DMS 273 (cell line): Measurements from ENCODE around the gene OR4N2.
A peak's percentile ranks its signal among the peaks of the same experiment; 100 is the strongest.
"Not testable (repeated sequence)": the region's sequence is repeated elsewhere in the genome, so short reads cannot be mapped to it uniquely, and the experiment has no call there.

Experiments
- DNase-seq: peaks from one replicate; lab custom pipeline; 2025; ENCODE audit not compliant: unreplicated experiment; lab: John Stamatoyannopoulos, UW

OR4N2 gene

GRCh38 chr14:19803470-19803869 is at the start of gene OR4N2:
Gene OR4N2, plus strand, starts transcription at chr14:19803770. Its CDS starts 23,679 bp downstream, at chr14:19827449.
- DNase-seq, result not testable (repeated sequence)

GRCh38 chr14:19754172-19754571 is 49.4 kb upstream of the OR4N2 start:
- no peak for DNase-seq

- not testable (repeated sequence) for DNase-seq
Measured at GRCh38 chr14:19771491-19771890, 32.1 kb upstream of the OR4N2 start.

GRCh38 chr14:19771895-19772430 is 31.6 kb upstream of the OR4N2 start:
- no peak for DNase-seq

GRCh38 chr14:19772454-19772853 is 31.1 kb upstream of the OR4N2 start:
- not testable (repeated sequence) for DNase-seq

- not testable (repeated sequence) for DNase-seq
Measured at GRCh38 chr14:19773204-19773603, 30.4 kb upstream of the OR4N2 start, which contains the start of gene OR4M1. Gene OR4M1, plus strand, starts transcription at chr14:19773504. Its CDS starts 6,819 bp downstream, at chr14:19780323.

GRCh38 chr14:19775587-19775986 is 28.0 kb upstream of the OR4N2 start:
- no peak for DNase-seq

- DNase-seq, result not testable (repeated sequence)
Measured at GRCh38 chr14:19785848-19786247, 17.7 kb upstream of the OR4N2 start.

- DNase-seq, result not testable (repeated sequence)
Measured at GRCh38 chr14:19787318-19787717, 16.3 kb upstream of the OR4N2 start.

- DNase-seq, result not testable (repeated sequence)
Measured at GRCh38 chr14:19788150-19788549, 15.4 kb upstream of the OR4N2 start.

- DNase-seq, result peak; percentile 19
Measured at GRCh38 chr14:19796520-19797108, 7.0 kb upstream of the OR4N2 start.

- no peak for DNase-seq
Measured at GRCh38 chr14:19799880-19800279, 3.7 kb upstream of the OR4N2 start.

GRCh38 chr14:19800282-19801117 is 3.1 kb upstream of the OR4N2 start:
- DNase-seq, result peak; percentile 90

GRCh38 chr14:19801118-19801464 is 2.5 kb upstream of the OR4N2 start:
- DNase-seq, result no peak

GRCh38 chr14:19813171-19813920 is 9.8 kb downstream of the OR4N2 start:
- not testable (repeated sequence) for DNase-seq

GRCh38 chr14:19819879-19820278 is 16.3 kb downstream of the OR4N2 start:
- not testable (repeated sequence) for DNase-seq

- not testable (repeated sequence) for DNase-seq
Measured at GRCh38 chr14:19821016-19821415, 17.4 kb downstream of the OR4N2 start.

- no peak for DNase-seq
Measured at GRCh38 chr14:19823178-19823577, 19.6 kb downstream of the OR4N2 start.

GRCh38 chr14:19823765-19824164 is 20.2 kb downstream of the OR4N2 start:
- DNase-seq, result no peak

GRCh38 chr14:19827626-19828244 is 24.2 kb downstream of the OR4N2 start:
- not testable (repeated sequence) for DNase-seq

- DNase-seq, result peak; percentile 21
Measured at GRCh38 chr14:19828314-19828713, 24.7 kb downstream of the OR4N2 start.
